H1 (cell line): Measurements from ENCODE around the gene WNK3. TPM values are rescaled to one million over a fixed set of nuclear protein-coding genes. Genes with fewer than 3 reads are reported as not detected.

Experiments
- CTCF ChIA-PET: fragments of 300-600 bp; sonication (Branson Sonifier 250); formaldehyde crosslinking; loops from one replicate; lab custom pipeline; 2021; ENCODE audit not compliant: partially characterized antibody; lab: Charles Lee
- POLR2A ChIA-PET: fragments of 300-600 bp; sonication (Branson Sonifier 250); formaldehyde crosslinking; loops from one replicate; lab custom pipeline; 2021; ENCODE audit warnings: inconsistent platforms; ENCODE audit not compliant: partially characterized antibody; lab: Charles Lee
- DNase-seq, 2 experiments: peaks; one replicate each; pipeline versions ENCODE4 v3.0.0 to v3.0.0-alpha.2; 2010 to 2022; ENCODE audit warnings: low spot score in 2 of 2, low read depth in 1 of 2, mixed read lengths in 1 of 2
- FAIRE-seq: peaks from 2 replicates; lab custom pipeline; 2011; peaks lifted over from hg19 to GRCh38; lab: Jason Lieb, UNC
- H2AFZ ChIP-seq: 2 replicates; pipeline ENCODE4 v1.8.1; 2012; ENCODE audit warnings: low read length, inconsistent platforms
- H2AK5ac ChIP-seq: 2 replicates; pipeline ENCODE4 v1.6.1; 2013; ENCODE audit warnings: low read depth, low read length
- H2BK120ac ChIP-seq: replicated peaks from 2 replicates; pipeline ENCODE3; 2013; ENCODE audit warnings: low read depth, low read length, inconsistent platforms
- H2BK12ac ChIP-seq: 2 replicates; pipeline ENCODE4 v1.6.1; 2013; ENCODE audit warnings: low read depth, low read length
- H2BK15ac ChIP-seq: 2 replicates; pipeline ENCODE4 v1.6.1; 2013; ENCODE audit warnings: low read length
- H2BK20ac ChIP-seq: 2 replicates; pipeline ENCODE4 v1.6.1; 2013; ENCODE audit warnings: low read length
- H2BK5ac ChIP-seq: 2 replicates; pipeline ENCODE4 v1.6.1; 2013; ENCODE audit warnings: low read depth, low read length
- H3K14ac ChIP-seq: 2 replicates; pipeline ENCODE4 v1.6.1; 2013; ENCODE audit warnings: inconsistent platforms; ENCODE audit not compliant: insufficient read length
- H3K18ac ChIP-seq: 2 replicates; pipeline ENCODE4 v1.6.1; 2013; ENCODE audit warnings: low read length; ENCODE audit errors: extremely low read depth
- H3K23ac ChIP-seq: 2 replicates; pipeline ENCODE4 v1.6.1; 2013; ENCODE audit warnings: inconsistent platforms; ENCODE audit not compliant: insufficient read length
- H3K23me2 ChIP-seq: 2 replicates; pipeline ENCODE4 v1.6.1; 2013; ENCODE audit warnings: low read depth, low read length
- H3K27ac ChIP-seq: 2 replicates; pipeline ENCODE4 v1.6.1; 2011; ENCODE audit warnings: low read depth, low read length, inconsistent platforms
- H3K27me3 ChIP-seq, 4 experiments: replicated peaks in 1 of 4; 1 replicate in 1 of 4; 2 replicates in 3 of 4; pipeline versions ENCODE4 v1.6.1 to v1.8.1; 2011 to 2013; ENCODE audit warnings: low read length in 3 of 4, mild to moderate bottlenecking in 3 of 4, inconsistent platforms in 2 of 4, mixed read lengths in 2 of 4, moderate library complexity in 1 of 4; ENCODE audit not compliant: control insufficient read depth in 3 of 4, insufficient read depth in 3 of 4; ENCODE audit errors: extremely low read depth in 1 of 4
- H3K36me3 ChIP-seq, 4 experiments: 2 replicates each; pipeline versions ENCODE4 v1.6.1 to v1.8.1; 2011 to 2013; ENCODE audit warnings: mild to moderate bottlenecking in 4 of 4, low read length in 3 of 4, moderate library complexity in 2 of 4, control low read depth in 1 of 4, inconsistent platforms in 1 of 4; ENCODE audit not compliant: insufficient read depth in 4 of 4, control insufficient read depth in 2 of 4
- H3K4ac ChIP-seq: replicated peaks from 2 replicates; pipeline ENCODE3; 2013; ENCODE audit warnings: low read length, low read depth, mixed read lengths, inconsistent platforms; ENCODE audit not compliant: insufficient read length
- H3K4me1 ChIP-seq, 4 experiments: replicated peaks in 1 of 4; 1 replicate in 1 of 4; 2 replicates in 3 of 4; pipeline versions ENCODE4 v1.6.1 to v1.8.1; 2011 to 2013; ENCODE audit warnings: low read length in 3 of 4, inconsistent platforms in 2 of 4, mixed read lengths in 1 of 4; ENCODE audit not compliant: insufficient read depth in 4 of 4, control insufficient read depth in 3 of 4
- H3K4me2 ChIP-seq, 2 experiments: 2 replicates each; pipeline versions ENCODE4 v1.6.1 to v1.8.1; 2011 to 2013; ENCODE audit warnings: low read depth in 2 of 2, low read length in 2 of 2, control low read depth in 1 of 2, inconsistent platforms in 1 of 2, mild to moderate bottlenecking in 1 of 2; ENCODE audit not compliant: insufficient read depth in 1 of 2
- H3K4me3 ChIP-seq, 4 experiments: fragments of 200-600, 300-600 bp in 1 of 4; sonication (generic), shearing (Covaris generic), sonication (Bioruptor Twin) in 1 of 4; 2 replicates each; pipeline versions ENCODE4 v1.5.1 to v1.8.1; 2011 to 2016; ENCODE audit warnings: low read length in 4 of 4, low read depth in 3 of 4, control low read depth in 2 of 4, inconsistent platforms in 2 of 4, mild to moderate bottlenecking in 2 of 4, mixed read lengths in 1 of 4, moderate library complexity in 1 of 4; ENCODE audit not compliant: insufficient read depth in 2 of 4; ENCODE audit errors: extremely low read depth in 1 of 4
- H3K56ac ChIP-seq: replicated peaks from 2 replicates; pipeline ENCODE3; 2013; ENCODE audit warnings: low read depth, mild to moderate bottlenecking, mixed read lengths, low read length, inconsistent platforms; ENCODE audit not compliant: insufficient read length
- H3K79me1 ChIP-seq: 2 replicates; pipeline ENCODE4 v1.6.1; 2013; ENCODE audit warnings: low read depth, low read length, control low read depth
- H3K79me2 ChIP-seq, 2 experiments: 2 replicates each; pipeline versions ENCODE4 v1.6.1 to v1.8.1; 2012 to 2013; ENCODE audit warnings: low read length in 2 of 2, mild to moderate bottlenecking in 2 of 2, inconsistent platforms in 1 of 2; ENCODE audit not compliant: insufficient read depth in 2 of 2, control insufficient read depth in 1 of 2
- H3K9ac ChIP-seq, 4 experiments: replicated peaks in 1 of 4; 1 replicate in 1 of 4; 2 replicates in 3 of 4; pipeline versions ENCODE4 v1.6.1 to v1.8.1; 2011 to 2013; ENCODE audit warnings: low read depth in 3 of 4, low read length in 3 of 4, control low read depth in 2 of 4, mild to moderate bottlenecking in 2 of 4, moderate library complexity in 2 of 4, inconsistent platforms in 1 of 4; ENCODE audit errors: extremely low read depth in 1 of 4
- H3K9me3 ChIP-seq, 2 experiments: 2 replicates each; pipeline versions ENCODE4 v1.6.1 to v1.8.1; 2012 to 2013; ENCODE audit warnings: mild to moderate bottlenecking in 2 of 2, moderate library complexity in 2 of 2, control low read depth in 1 of 2, inconsistent platforms in 1 of 2, low read depth in 1 of 2, low read length in 1 of 2, mixed read lengths in 1 of 2; ENCODE audit not compliant: insufficient read depth in 2 of 2
- H4K20me1 ChIP-seq, 2 experiments: replicated peaks in 1 of 2; 2 replicates each; pipeline versions ENCODE3 to v1.8.1; 2011 to 2013; ENCODE audit warnings: inconsistent platforms in 2 of 2, low read length in 2 of 2, mild to moderate bottlenecking in 1 of 2; ENCODE audit not compliant: insufficient read depth in 2 of 2, control insufficient read depth in 1 of 2
- H4K5ac ChIP-seq: 2 replicates; pipeline ENCODE4 v1.6.1; 2013; ENCODE audit warnings: low read length, low read depth, mixed read lengths, inconsistent platforms; ENCODE audit not compliant: insufficient read length
- H4K8ac ChIP-seq: 2 replicates; pipeline ENCODE4 v1.8.0; 2013; ENCODE audit warnings: mild to moderate bottlenecking, moderate library complexity, low read length, inconsistent platforms; ENCODE audit not compliant: insufficient read depth; ENCODE audit errors: extremely low read depth
- H4K91ac ChIP-seq: replicated peaks from 2 replicates; pipeline ENCODE3; 2013; ENCODE audit warnings: low read length, mixed read lengths, inconsistent platforms; ENCODE audit not compliant: insufficient read length
- BACH1 ChIP-seq: IDR thresholded peaks from 2 replicates; pipeline ENCODE4 v1.6.1; 2012; ENCODE audit warnings: low read length, improper control_type of control experiment
- WGBS, 2 experiments: shearing (Covaris generic) in 1 of 2; methylation state at CpG; one replicate each; pipeline versions ENCODE4 v1.1.6 to v1.1.7; 2013 to 2015; ENCODE audit warnings: low lambda C conversion rate in 2 of 2, mixed read lengths in 2 of 2, inconsistent platforms in 1 of 2, low coverage in 1 of 2, missing lambda C conversion rate in 1 of 2; ENCODE audit not compliant: insufficient replicate concordance in 2 of 2, insufficient coverage in 1 of 2, insufficient read length in 1 of 2; ENCODE audit errors: extremely low coverage in 1 of 2, missing lambda C conversion rate in 1 of 2; 5-methylcytosine and 5-hydroxymethylcytosine counted together
- polyA plus RNA-seq, 7 experiments: library from polyadenylated mRNA; depleted of rRNA in 3 of 7; stranded (reverse) in 5 of 7; unstranded in 2 of 7; fragments of >200 nt in 5 of 7; fragments of 200-250 nt in 2 of 7; gene quantifications; 1 replicate in 5 of 7; 2 replicates in 1 of 7; 4 replicates in 1 of 7; pipeline versions ENCODE4 v1.2.1 to v1.2.3, GENCODE V29; 2011 to 2013; ENCODE audit warnings: missing spikeins in 2 of 7, mixed read lengths in 2 of 7
- total RNA-seq: library from RNA; stranded (reverse); fragmentation: NEBNext Ultra II Directional; extraction: Animal tissue kit (Norgen Biotek cat#: 25700); gene quantifications from 2 replicates; pipeline ENCODE4 v1.2.1, GENCODE V29; 2021

Gene WNK3
- total and polyA plus RNA-seq, 2 of the 8 experiments (the other 6 are each of a cell fraction or from before 2014, with no cell fraction given): 5.5 to 37.5 TPM

- no peak for FAIRE-seq
- Histone ChIP-seq H3K4me1 (no peaks in the 10 kb centered on the region), H3K56ac (no peak overlapping the region), H3K14ac (no peak overlapping the region), H3K36me3 (peaks cover 0 to 13% (median 5%) of the 10 kb centered on the region in 4 experiments; a peak in 4 of 8 replicates), H3K23me2 (no peaks in the 10 kb centered on the region), H3K79me2 (no peaks in the 10 kb centered on the region), H3K23ac (no peak overlapping the region), H2BK5ac (no peak overlapping the region), H4K20me1 (no peaks in the 10 kb centered on the region), H2AK5ac (no peak overlapping the region), H4K5ac (no peak overlapping the region), H4K91ac (no peak overlapping the region), H2BK20ac (no peak overlapping the region), H3K4me2 (no peak overlapping the region), H3K79me1 (no peaks in the 10 kb centered on the region), H3K9ac (no peak overlapping the region), H3K18ac (no peak overlapping the region), H2BK12ac (no peak overlapping the region), H3K4me3 (no peak overlapping the region), H3K4ac (no peak overlapping the region), H4K8ac (no peak overlapping the region), H3K27me3 (no peaks in the 10 kb centered on the region), H2AFZ (no peak overlapping the region), H3K9me3 (no peaks in the 10 kb centered on the region), H3K27ac (no peak overlapping the region), H2BK15ac (no peak overlapping the region), H2BK120ac (no peak overlapping the region)
- DNase-seq: no peak
- TF ChIP-seq BACH1: no peak
- 64% methylated on average over 4 of the region's 4 CpGs; no CpG with 5 or more reads in 1 of the 2 experiments for WGBS, 2 experiments
- CTCF ChIA-PET: no interaction called here
- POLR2A ChIA-PET: no interaction called here
These were observed 120.8 kb downstream of the WNK3 start for GRCh38 chrX:54237014-54237413.
